ENCODE results near the gene OR6J1.

GRCh38 chr14:22623047-22623446 lies 21.1 kb downstream of the OR6J1 start:
- TF ChIP-seq CTCF (IDR thresholded peaks at IDR 0.05; ENCODE audit: borderline replicate concordance, extremely low read depth, low read length, poor library complexity, severe bottlenecking) (no peak), EZH2 (IDR thresholded peaks at IDR 0.05; ENCODE audit: borderline replicate concordance, low read depth, low read length, severe bottlenecking) (no peak)

All from DND-41 (cell line).